ENCODE data around the gene PRDM5.

GRCh38 chr4:120703908-120704307, 218.6 kb downstream of the PRDM5 start:
- TF ChIP-seq, protein P1, sequence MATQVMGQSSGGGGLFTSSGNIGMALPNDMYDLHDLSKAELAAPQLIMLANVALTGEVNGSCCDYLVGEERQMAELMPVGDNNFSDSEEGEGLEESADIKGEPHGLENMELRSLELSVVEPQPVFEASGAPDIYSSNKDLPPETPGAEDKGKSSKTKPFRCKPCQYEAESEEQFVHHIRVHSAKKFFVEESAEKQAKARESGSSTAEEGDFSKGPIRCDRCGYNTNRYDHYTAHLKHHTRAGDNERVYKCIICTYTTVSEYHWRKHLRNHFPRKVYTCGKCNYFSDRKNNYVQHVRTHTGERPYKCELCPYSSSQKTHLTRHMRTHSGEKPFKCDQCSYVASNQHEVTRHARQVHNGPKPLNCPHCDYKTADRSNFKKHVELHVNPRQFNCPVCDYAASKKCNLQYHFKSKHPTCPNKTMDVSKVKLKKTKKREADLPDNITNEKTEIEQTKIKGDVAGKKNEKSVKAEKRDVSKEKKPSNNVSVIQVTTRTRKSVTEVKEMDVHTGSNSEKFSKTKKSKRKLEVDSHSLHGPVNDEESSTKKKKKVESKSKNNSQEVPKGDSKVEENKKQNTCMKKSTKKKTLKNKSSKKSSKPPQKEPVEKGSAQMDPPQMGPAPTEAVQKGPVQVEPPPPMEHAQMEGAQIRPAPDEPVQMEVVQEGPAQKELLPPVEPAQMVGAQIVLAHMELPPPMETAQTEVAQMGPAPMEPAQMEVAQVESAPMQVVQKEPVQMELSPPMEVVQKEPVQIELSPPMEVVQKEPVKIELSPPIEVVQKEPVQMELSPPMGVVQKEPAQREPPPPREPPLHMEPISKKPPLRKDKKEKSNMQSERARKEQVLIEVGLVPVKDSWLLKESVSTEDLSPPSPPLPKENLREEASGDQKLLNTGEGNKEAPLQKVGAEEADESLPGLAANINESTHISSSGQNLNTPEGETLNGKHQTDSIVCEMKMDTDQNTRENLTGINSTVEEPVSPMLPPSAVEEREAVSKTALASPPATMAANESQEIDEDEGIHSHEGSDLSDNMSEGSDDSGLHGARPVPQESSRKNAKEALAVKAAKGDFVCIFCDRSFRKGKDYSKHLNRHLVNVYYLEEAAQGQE (IDR thresholded peaks at IDR 0.05; ENCODE audit: low read depth), result no peak
- TF ChIP-seq YY1 (IDR thresholded peaks at IDR 0.05; ENCODE audit: low read depth), result no peak
